Measurements from ENCODE around the gene IL21R.

IL21R gene

GRCh38 chr16:27367461-27368357, 34.3 kb upstream of the IL21R start:
- peak; percentile 79 for ATAC-seq
- Mint-ChIP-seq H3K4me3 (peak overlapping the region; percentile 65), H3K9me3 (peaks cover 14% of the 10 kb centered on the region), H3K27ac (peak overlapping the region; percentile 99), H3K36me3 (ENCODE audit: low read depth) (peaks cover 45% of the 10 kb centered on the region), H3K4me1 (peaks cover 84% of the 10 kb centered on the region), H3K27me3 (no peaks in the 10 kb centered on the region)
- peak; percentile 92 for DNase-seq

GRCh38 chr16:27368358-27368722, 33.6 kb upstream of the IL21R start:
- H3K27me3 Mint-ChIP-seq, result no peaks in the 10 kb centered on the region
- DNase-seq, result no peak
- peak overlapping the region; percentile 65 for H3K4me3 Mint-ChIP-seq
- H3K27ac Mint-ChIP-seq, result peak overlapping the region; percentile 99
- H3K4me1 Mint-ChIP-seq, result peaks cover 81% of the 10 kb centered on the region
- H3K9me3 Mint-ChIP-seq, result peaks cover 14% of the 10 kb centered on the region
- ATAC-seq, result no peak
- H3K36me3 Mint-ChIP-seq (ENCODE audit: low read depth), result peaks cover 42% of the 10 kb centered on the region

GRCh38 chr16:27369806-27370205, 32.2 kb upstream of the IL21R start:
- ATAC-seq, result no peak
- no peak overlapping the region for H3K4me3 Mint-ChIP-seq
- peaks cover 66% of the 10 kb centered on the region for H3K4me1 Mint-ChIP-seq
- peaks cover 11% of the 10 kb centered on the region for H3K9me3 Mint-ChIP-seq
- peak overlapping the region; percentile 99 for H3K27ac Mint-ChIP-seq
- no peak for DNase-seq
- H3K36me3 Mint-ChIP-seq (ENCODE audit: low read depth), result peaks cover 28% of the 10 kb centered on the region
- no peaks in the 10 kb centered on the region for H3K27me3 Mint-ChIP-seq

GRCh38 chr16:27370318-27370717, 31.7 kb upstream of the IL21R start:
- no peak for ATAC-seq
- Mint-ChIP-seq H3K4me3 (no peak overlapping the region), H3K9me3 (peaks cover 9% of the 10 kb centered on the region), H3K4me1 (peaks cover 61% of the 10 kb centered on the region), H3K36me3 (ENCODE audit: low read depth) (peaks cover 23% of the 10 kb centered on the region), H3K27ac (peak overlapping the region; percentile 99), H3K27me3 (no peaks in the 10 kb centered on the region)
- no peak for DNase-seq

- ATAC-seq (no peak), DNase-seq (no peak)
- Mint-ChIP-seq H3K9me3 (peaks cover 9% of the 10 kb centered on the region), H3K4me1 (peaks cover 55% of the 10 kb centered on the region), H3K27me3 (no peaks in the 10 kb centered on the region), H3K4me3 (no peak overlapping the region), H3K36me3 (ENCODE audit: low read depth) (peaks cover 13% of the 10 kb centered on the region), H3K27ac (no peak overlapping the region)
Measured at GRCh38 chr16:27373312-27373711, 28.7 kb upstream of the IL21R start.

GRCh38 chr16:27374221-27374803, 27.7 kb upstream of the IL21R start:
- Mint-ChIP-seq H3K4me1 (peaks cover 54% of the 10 kb centered on the region), H3K27me3 (no peaks in the 10 kb centered on the region), H3K9me3 (peaks cover 9% of the 10 kb centered on the region), H3K27ac (no peak overlapping the region), H3K36me3 (ENCODE audit: low read depth) (peaks cover 13% of the 10 kb centered on the region), H3K4me3 (no peak overlapping the region)
- ATAC-seq (no peak), DNase-seq (no peak)

GRCh38 chr16:27374804-27375425, 27.1 kb upstream of the IL21R start:
- H3K4me3 Mint-ChIP-seq, result no peak overlapping the region
- peaks cover 50% of the 10 kb centered on the region for H3K4me1 Mint-ChIP-seq
- peaks cover 9% of the 10 kb centered on the region for H3K9me3 Mint-ChIP-seq
- no peak overlapping the region for H3K27ac Mint-ChIP-seq
- H3K36me3 Mint-ChIP-seq (ENCODE audit: low read depth), result peaks cover 9% of the 10 kb centered on the region
- no peaks in the 10 kb centered on the region for H3K27me3 Mint-ChIP-seq
- ATAC-seq, result peak; percentile 56
- peak; percentile 71 for DNase-seq

- Mint-ChIP-seq H3K4me1 (peaks cover 43% of the 10 kb centered on the region), H3K36me3 (ENCODE audit: low read depth) (no peaks in the 10 kb centered on the region), H3K27ac (peak overlapping the region; percentile 34), H3K4me3 (no peak overlapping the region), H3K27me3 (no peaks in the 10 kb centered on the region), H3K9me3 (no peaks in the 10 kb centered on the region)
- DNase-seq, result no peak
- peak; percentile 9 for ATAC-seq
Measured at GRCh38 chr16:27377666-27378485, 24.1 kb upstream of the IL21R start.

- peak overlapping the region; percentile 35 for H3K4me3 Mint-ChIP-seq
- DNase-seq, result peak; percentile 51
- ATAC-seq, result peak; percentile 44
Measured at GRCh38 chr16:27378871-27379481, 23.0 kb upstream of the IL21R start.

GRCh38 chr16:27379919-27380318, 22.1 kb upstream of the IL21R start:
- DNase-seq, result no peak
- no peaks in the 10 kb centered on the region for H3K27me3 Mint-ChIP-seq
- no peak for ATAC-seq
- peaks cover 5% of the 10 kb centered on the region for H3K36me3 Mint-ChIP-seq (ENCODE audit: low read depth)
- peaks cover 8% of the 10 kb centered on the region for H3K9me3 Mint-ChIP-seq
- no peak overlapping the region for H3K4me3 Mint-ChIP-seq
- H3K27ac Mint-ChIP-seq, result peak overlapping the region; percentile 23
- peaks cover 55% of the 10 kb centered on the region for H3K4me1 Mint-ChIP-seq

More at GRCh38 chr16:27378871-27379481, 23.0 kb upstream of the IL21R start:
- peaks cover 2% of the 10 kb centered on the region for H3K9me3 Mint-ChIP-seq
- no peaks in the 10 kb centered on the region for H3K36me3 Mint-ChIP-seq (ENCODE audit: low read depth)
- H3K4me1 Mint-ChIP-seq, result peaks cover 47% of the 10 kb centered on the region
- H3K27me3 Mint-ChIP-seq, result no peaks in the 10 kb centered on the region
- H3K27ac Mint-ChIP-seq, result peak overlapping the region; percentile 82

GRCh38 chr16:27381236-27381635, 20.7 kb upstream of the IL21R start:
- peaks cover 51% of the 10 kb centered on the region for H3K4me1 Mint-ChIP-seq
- peaks cover 8% of the 10 kb centered on the region for H3K9me3 Mint-ChIP-seq
- peaks cover 5% of the 10 kb centered on the region for H3K36me3 Mint-ChIP-seq (ENCODE audit: low read depth)
- DNase-seq (peak; percentile 0), ATAC-seq (no peak)
- no peak overlapping the region for H3K27ac Mint-ChIP-seq
- H3K4me3 Mint-ChIP-seq, result no peak overlapping the region
- no peaks in the 10 kb centered on the region for H3K27me3 Mint-ChIP-seq

GRCh38 chr16:27381974-27382855, 19.8 kb upstream of the IL21R start:
- H3K9me3 Mint-ChIP-seq, result peaks cover 8% of the 10 kb centered on the region
- peak overlapping the region; percentile 61 for H3K27ac Mint-ChIP-seq
- DNase-seq (peak; percentile 1), ATAC-seq (no peak)
- no peak overlapping the region for H3K4me3 Mint-ChIP-seq
- H3K4me1 Mint-ChIP-seq, result peaks cover 45% of the 10 kb centered on the region
- no peaks in the 10 kb centered on the region for H3K27me3 Mint-ChIP-seq
- peaks cover 5% of the 10 kb centered on the region for H3K36me3 Mint-ChIP-seq (ENCODE audit: low read depth)

- Mint-ChIP-seq H3K27me3 (no peaks in the 10 kb centered on the region), H3K36me3 (ENCODE audit: low read depth) (peaks cover 9% of the 10 kb centered on the region), H3K27ac (peak overlapping the region; percentile 78), H3K9me3 (peaks cover 12% of the 10 kb centered on the region), H3K4me3 (no peak overlapping the region), H3K4me1 (peaks cover 40% of the 10 kb centered on the region)
- DNase-seq (peak; percentile 7), ATAC-seq (no peak)
Measured at GRCh38 chr16:27383556-27384243, 18.3 kb upstream of the IL21R start.
